ENCODE measurements around the gene RILPL2.
"Not testable (repeated sequence)": the region's sequence is repeated elsewhere in the genome, so short reads cannot be mapped to it uniquely, and the experiment has no call there.

RILPL2 gene

GRCh38 chr12:123436017-123436964 lies at the start of gene RILPL2:
Gene RILPL2 (minus strand): TSS chr12:123436684. CDS start chr12:123436420, 264 bp downstream.
- TF ChIP-seq, protein P1, sequence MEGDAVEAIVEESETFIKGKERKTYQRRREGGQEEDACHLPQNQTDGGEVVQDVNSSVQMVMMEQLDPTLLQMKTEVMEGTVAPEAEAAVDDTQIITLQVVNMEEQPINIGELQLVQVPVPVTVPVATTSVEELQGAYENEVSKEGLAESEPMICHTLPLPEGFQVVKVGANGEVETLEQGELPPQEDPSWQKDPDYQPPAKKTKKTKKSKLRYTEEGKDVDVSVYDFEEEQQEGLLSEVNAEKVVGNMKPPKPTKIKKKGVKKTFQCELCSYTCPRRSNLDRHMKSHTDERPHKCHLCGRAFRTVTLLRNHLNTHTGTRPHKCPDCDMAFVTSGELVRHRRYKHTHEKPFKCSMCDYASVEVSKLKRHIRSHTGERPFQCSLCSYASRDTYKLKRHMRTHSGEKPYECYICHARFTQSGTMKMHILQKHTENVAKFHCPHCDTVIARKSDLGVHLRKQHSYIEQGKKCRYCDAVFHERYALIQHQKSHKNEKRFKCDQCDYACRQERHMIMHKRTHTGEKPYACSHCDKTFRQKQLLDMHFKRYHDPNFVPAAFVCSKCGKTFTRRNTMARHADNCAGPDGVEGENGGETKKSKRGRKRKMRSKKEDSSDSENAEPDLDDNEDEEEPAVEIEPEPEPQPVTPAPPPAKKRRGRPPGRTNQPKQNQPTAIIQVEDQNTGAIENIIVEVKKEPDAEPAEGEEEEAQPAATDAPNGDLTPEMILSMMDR (IDR thresholded peaks at IDR 0.05) = no peak
- Histone ChIP-seq H3K27ac (peak within 1 kb of the TSS; percentile 84 to 97), H3K4me3 (peak within 1 kb of the TSS; percentile 97)
- DNase-seq (ENCODE audit: low spot score) = peak; percentile 96

DNA sequence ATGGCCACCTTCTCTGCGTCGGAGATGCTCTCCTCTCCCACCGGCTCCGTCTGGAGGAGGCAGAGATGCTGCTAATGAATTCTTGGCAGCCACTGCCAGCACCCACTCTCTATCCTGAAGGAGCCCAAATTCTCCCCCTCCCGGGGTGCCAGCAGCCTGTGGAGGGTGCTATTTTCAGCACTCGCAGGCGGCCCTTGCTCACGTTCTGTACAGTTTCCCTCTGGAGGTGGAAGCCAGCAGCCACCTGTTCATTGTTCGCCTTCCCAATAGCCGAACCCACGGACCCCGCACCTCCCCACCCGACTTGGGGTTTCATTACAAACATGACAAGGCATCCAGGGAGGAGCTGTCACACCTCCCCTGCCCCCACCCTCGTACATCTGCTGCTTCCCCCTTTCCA lies 49.3 kb upstream of the RILPL2 start:
- H3K4me3 ChIP-seq = no peak overlapping the region
- H3K27ac ChIP-seq = peak overlapping the region in 1 of 2 donors; percentile 3
- no peak for DNase-seq (ENCODE audit: low spot score)
- TF ChIP-seq, protein P1 (IDR thresholded peaks at IDR 0.05) = no peak

- DNase-seq (ENCODE audit: low spot score) = no peak
- no peak overlapping the region for H3K4me3 ChIP-seq
- H3K27ac ChIP-seq = peak overlapping the region; percentile 13 to 63
- TF ChIP-seq, protein P1 (IDR thresholded peaks at IDR 0.05) = no peak
These were observed 47.2 kb upstream of the RILPL2 start for GRCh38 chr12:123483602-123484248.

DNA sequence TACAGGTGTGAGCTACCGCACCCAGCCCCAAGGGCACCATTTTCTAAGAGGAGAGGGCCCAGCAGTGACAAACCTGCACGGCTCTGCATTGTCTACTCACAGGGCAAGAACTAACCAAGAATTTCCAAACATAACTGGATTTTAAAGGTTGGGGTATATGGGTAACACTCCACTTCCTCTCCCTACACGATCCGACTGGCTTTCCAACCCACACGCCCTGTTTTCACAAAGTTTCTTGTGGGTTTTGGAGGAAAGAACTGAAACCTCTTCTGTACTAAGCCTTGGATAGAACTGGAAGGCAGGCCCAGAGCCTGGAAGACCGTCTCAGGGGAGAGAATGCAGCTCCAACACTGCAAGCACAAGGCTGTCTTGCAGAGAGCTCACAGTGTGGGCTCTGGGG lies 46.4 kb upstream of the RILPL2 start:
- DNase-seq (ENCODE audit: low spot score) = no peak
- TF ChIP-seq, protein P1 (IDR thresholded peaks at IDR 0.05) = no peak
- Histone ChIP-seq H3K4me3 (no peak overlapping the region), H3K27ac (peak overlapping the region; percentile 9 to 63)

DNA sequence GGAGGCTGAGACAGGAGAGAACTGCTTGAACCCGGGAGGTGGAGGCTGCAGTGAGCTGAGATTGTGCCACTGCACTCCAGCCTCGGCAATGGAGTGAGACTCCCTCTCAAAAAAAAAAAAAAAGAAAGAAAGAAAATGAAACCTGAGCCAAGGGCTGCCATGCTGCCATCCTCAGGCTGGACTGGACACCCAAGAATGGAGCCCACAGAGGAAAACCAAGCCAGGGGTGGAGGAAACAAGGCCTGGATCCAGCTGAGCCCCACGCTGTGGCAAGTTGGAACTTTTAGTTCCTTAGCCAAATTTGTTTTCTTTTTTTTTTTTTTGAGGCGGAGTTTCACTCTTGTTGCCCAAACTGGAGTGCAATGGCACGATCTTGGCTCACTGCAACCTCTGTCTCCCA lies 44.8 kb upstream of the RILPL2 start:
- DNase-seq (ENCODE audit: low spot score); H3K4me3 ChIP-seq: not testable (repeated sequence)
- H3K27ac ChIP-seq = peak overlapping the region in 1 of 2 donors; percentile 98

GRCh38 chr12:123479442-123480180 lies 43.1 kb upstream of the RILPL2 start:
- TF ChIP-seq, protein P1 (IDR thresholded peaks at IDR 0.05) = no peak
- no peak for DNase-seq (ENCODE audit: low spot score)
- Histone ChIP-seq H3K27ac (peak overlapping the region; percentile 89 to 98), H3K4me3 (peak overlapping the region; percentile 56)

DNA sequence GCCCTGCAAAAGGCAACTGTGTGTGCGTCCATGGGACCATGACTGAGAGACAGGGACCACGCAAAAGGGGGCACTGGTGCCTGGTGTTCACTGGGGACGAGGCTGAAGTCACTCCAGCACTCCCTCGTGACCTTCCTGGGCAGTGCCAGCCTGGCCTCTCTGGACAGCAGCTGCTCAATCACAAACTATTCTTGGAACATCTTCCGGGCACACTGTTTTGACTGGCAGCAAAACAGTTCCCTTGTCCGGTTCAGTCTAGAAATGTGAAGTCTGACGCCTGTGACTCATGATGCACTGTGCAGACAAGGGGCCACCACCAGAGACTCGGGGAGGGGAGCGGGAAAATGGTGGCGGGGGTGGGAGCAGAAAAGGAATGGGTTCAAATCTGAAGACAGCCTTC lies 42.3 kb upstream of the RILPL2 start:
- DNase-seq (ENCODE audit: low spot score) = peak; percentile 89
- H3K27ac ChIP-seq = peak overlapping the region; percentile 89 to 98
- peak overlapping the region; percentile 56 for H3K4me3 ChIP-seq
- TF ChIP-seq, protein P1 (IDR thresholded peaks at IDR 0.05) = no peak

Measured in coronary artery (tissue), 2 donors.